HepG2 (cell line): ENCODE data around the gene ATP8B4.

Experiments
- ARNT ChIP-seq: fragments of 450-650 bp; IDR thresholded peaks from 2 replicates; pipeline ENCODE4 v1.6.1; 2017
- JUN ChIP-seq: sonication (generic); formaldehyde crosslinking; IDR thresholded peaks from 2 replicates; pipeline ENCODE4 v1.4.0; 2020; ENCODE audit warnings: mild to moderate bottlenecking, missing genetic modification reagents
- SETDB1 ChIP-seq: sonication (generic); formaldehyde crosslinking; IDR thresholded peaks from 2 replicates; pipeline ENCODE4 v1.5.1; 2020; ENCODE audit warnings: missing genetic modification reagents, mild to moderate bottlenecking, borderline replicate concordance
- TF ChIP-seq, protein P1 (sequence below): sonication (generic); formaldehyde crosslinking; IDR thresholded peaks from 2 replicates; pipeline ENCODE4 v1.4.0; 2020; ENCODE audit warnings: mild to moderate bottlenecking, missing genetic modification reagents, borderline replicate concordance
- TF ChIP-seq, protein P2 (sequence below): sonication (generic); formaldehyde crosslinking; IDR thresholded peaks from 2 replicates; pipeline ENCODE4 v1.4.0; 2020; ENCODE audit warnings: missing genetic modification reagents

DNA sequence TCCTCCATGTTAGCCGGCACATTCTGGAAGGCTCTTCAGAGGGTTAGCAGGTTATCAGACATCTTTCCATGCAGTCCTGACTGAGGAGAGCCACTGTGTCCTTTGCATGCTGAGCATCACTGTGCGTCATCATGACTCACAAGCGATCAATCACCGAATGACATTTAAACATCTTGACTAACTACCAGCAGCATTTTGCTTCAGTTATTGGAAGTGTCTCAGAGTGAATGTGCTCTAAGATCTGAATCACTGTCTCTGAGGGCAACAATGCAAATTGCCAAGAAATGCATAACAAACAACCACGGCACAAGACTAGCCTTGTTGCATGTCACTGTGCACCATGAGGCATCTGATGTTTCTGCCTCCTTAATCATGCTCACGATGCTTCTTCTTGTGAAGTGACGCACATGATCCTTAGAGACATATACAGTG, 18.3 kb upstream of the ATP8B4 start:
- no peak for TF ChIP-seq SETDB1 (CRISPR knock-in tag)
- TF ChIP-seq, protein P1, sequence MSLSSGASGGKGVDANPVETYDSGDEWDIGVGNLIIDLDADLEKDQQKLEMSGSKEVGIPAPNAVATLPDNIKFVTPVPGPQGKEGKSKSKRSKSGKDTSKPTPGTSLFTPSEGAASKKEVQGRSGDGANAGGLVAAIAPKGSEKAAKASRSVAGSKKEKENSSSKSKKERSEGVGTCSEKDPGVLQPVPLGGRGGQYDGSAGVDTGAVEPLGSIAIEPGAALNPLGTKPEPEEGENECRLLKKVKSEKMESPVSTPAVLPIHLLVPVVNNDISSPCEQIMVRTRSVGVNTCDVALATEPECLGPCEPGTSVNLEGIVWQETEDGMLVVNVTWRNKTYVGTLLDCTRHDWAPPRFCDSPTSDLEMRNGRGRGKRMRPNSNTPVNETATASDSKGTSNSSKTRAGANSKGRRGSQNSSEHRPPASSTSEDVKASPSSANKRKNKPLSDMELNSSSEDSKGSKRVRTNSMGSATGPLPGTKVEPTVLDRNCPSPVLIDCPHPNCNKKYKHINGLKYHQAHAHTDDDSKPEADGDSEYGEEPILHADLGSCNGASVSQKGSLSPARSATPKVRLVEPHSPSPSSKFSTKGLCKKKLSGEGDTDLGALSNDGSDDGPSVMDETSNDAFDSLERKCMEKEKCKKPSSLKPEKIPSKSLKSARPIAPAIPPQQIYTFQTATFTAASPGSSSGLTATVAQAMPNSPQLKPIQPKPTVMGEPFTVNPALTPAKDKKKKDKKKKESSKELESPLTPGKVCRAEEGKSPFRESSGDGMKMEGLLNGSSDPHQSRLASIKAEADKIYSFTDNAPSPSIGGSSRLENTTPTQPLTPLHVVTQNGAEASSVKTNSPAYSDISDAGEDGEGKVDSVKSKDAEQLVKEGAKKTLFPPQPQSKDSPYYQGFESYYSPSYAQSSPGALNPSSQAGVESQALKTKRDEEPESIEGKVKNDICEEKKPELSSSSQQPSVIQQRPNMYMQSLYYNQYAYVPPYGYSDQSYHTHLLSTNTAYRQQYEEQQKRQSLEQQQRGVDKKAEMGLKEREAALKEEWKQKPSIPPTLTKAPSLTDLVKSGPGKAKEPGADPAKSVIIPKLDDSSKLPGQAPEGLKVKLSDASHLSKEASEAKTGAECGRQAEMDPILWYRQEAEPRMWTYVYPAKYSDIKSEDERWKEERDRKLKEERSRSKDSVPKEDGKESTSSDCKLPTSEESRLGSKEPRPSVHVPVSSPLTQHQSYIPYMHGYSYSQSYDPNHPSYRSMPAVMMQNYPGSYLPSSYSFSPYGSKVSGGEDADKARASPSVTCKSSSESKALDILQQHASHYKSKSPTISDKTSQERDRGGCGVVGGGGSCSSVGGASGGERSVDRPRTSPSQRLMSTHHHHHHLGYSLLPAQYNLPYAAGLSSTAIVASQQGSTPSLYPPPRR (CRISPR knock-in tag) = no peak
- TF ChIP-seq, protein P2, sequence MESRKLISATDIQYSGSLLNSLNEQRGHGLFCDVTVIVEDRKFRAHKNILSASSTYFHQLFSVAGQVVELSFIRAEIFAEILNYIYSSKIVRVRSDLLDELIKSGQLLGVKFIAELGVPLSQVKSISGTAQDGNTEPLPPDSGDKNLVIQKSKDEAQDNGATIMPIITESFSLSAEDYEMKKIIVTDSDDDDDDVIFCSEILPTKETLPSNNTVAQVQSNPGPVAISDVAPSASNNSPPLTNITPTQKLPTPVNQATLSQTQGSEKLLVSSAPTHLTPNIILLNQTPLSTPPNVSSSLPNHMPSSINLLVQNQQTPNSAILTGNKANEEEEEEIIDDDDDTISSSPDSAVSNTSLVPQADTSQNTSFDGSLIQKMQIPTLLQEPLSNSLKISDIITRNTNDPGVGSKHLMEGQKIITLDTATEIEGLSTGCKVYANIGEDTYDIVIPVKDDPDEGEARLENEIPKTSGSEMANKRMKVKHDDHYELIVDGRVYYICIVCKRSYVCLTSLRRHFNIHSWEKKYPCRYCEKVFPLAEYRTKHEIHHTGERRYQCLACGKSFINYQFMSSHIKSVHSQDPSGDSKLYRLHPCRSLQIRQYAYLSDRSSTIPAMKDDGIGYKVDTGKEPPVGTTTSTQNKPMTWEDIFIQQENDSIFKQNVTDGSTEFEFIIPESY (CRISPR knock-in tag) = no peak
- no peak for TF ChIP-seq ARNT
- TF ChIP-seq JUN (CRISPR knock-in tag) = no peak
